Measurements from ENCODE around the gene MTUS2.

DNA sequence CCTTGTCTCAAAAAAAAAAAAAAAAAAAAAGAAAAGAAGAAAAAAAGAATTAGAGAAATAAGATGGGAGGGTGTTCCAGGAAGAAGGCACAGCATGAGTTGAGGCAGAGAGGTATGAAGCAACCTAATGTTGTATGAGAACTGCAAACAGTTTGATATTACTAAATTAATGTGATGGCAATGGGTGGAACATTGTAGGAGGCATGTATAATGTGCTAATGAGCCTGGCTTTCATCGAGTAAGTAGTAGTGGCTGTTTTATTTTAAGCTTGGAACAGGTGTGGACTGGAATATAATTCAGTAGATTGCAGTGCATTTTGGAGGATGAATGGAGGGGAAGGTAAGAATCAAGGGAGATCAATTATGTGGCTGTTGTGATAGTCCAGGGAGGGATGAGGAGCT, 156.1 kb downstream of the MTUS2 start:
- TF ChIP-seq RAD51 (IDR thresholded peaks at IDR 0.05; ENCODE audit: borderline replicate concordance, low read depth), result no peak
- TF ChIP-seq FOXA3 (CRISPR knock-in tag; conservative IDR thresholded peaks at IDR 0.05 in 1 of 2, IDR thresholded peaks at IDR 0.05 in 1 of 2), result no peak
- TF ChIP-seq, protein P1, sequence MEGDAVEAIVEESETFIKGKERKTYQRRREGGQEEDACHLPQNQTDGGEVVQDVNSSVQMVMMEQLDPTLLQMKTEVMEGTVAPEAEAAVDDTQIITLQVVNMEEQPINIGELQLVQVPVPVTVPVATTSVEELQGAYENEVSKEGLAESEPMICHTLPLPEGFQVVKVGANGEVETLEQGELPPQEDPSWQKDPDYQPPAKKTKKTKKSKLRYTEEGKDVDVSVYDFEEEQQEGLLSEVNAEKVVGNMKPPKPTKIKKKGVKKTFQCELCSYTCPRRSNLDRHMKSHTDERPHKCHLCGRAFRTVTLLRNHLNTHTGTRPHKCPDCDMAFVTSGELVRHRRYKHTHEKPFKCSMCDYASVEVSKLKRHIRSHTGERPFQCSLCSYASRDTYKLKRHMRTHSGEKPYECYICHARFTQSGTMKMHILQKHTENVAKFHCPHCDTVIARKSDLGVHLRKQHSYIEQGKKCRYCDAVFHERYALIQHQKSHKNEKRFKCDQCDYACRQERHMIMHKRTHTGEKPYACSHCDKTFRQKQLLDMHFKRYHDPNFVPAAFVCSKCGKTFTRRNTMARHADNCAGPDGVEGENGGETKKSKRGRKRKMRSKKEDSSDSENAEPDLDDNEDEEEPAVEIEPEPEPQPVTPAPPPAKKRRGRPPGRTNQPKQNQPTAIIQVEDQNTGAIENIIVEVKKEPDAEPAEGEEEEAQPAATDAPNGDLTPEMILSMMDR (IDR thresholded peaks at IDR 0.05 in 2 of 3, conservative IDR thresholded peaks at IDR 0.05 in 1 of 3; ENCODE audit: insufficient read depth in 2 of 3, low read depth in 1 of 3, low read length in 3 of 3), result no peak
- TF ChIP-seq, protein P2, sequence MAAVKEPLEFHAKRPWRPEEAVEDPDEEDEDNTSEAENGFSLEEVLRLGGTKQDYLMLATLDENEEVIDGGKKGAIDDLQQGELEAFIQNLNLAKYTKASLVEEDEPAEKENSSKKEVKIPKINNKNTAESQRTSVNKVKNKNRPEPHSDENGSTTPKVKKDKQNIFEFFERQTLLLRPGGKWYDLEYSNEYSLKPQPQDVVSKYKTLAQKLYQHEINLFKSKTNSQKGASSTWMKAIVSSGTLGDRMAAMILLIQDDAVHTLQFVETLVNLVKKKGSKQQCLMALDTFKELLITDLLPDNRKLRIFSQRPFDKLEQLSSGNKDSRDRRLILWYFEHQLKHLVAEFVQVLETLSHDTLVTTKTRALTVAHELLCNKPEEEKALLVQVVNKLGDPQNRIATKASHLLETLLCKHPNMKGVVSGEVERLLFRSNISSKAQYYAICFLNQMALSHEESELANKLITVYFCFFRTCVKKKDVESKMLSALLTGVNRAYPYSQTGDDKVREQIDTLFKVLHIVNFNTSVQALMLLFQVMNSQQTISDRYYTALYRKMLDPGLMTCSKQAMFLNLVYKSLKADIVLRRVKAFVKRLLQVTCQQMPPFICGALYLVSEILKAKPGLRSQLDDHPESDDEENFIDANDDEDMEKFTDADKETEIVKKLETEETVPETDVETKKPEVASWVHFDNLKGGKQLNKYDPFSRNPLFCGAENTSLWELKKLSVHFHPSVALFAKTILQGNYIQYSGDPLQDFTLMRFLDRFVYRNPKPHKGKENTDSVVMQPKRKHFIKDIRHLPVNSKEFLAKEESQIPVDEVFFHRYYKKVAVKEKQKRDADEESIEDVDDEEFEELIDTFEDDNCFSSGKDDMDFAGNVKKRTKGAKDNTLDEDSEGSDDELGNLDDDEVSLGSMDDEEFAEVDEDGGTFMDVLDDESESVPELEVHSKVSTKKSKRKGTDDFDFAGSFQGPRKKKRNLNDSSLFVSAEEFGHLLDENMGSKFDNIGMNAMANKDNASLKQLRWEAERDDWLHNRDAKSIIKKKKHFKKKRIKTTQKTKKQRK (IDR thresholded peaks at IDR 0.05; ENCODE audit: borderline replicate concordance, low read depth, low read length), result no peak
- TF ChIP-seq, protein P3, sequence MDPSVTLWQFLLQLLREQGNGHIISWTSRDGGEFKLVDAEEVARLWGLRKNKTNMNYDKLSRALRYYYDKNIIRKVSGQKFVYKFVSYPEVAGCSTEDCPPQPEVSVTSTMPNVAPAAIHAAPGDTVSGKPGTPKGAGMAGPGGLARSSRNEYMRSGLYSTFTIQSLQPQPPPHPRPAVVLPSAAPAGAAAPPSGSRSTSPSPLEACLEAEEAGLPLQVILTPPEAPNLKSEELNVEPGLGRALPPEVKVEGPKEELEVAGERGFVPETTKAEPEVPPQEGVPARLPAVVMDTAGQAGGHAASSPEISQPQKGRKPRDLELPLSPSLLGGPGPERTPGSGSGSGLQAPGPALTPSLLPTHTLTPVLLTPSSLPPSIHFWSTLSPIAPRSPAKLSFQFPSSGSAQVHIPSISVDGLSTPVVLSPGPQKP (CRISPR knock-in tag; IDR thresholded peaks at IDR 0.05), result no peak
- no peak for TF ChIP-seq NFE2 (IDR thresholded peaks at IDR 0.05; ENCODE audit: low read depth)
- TF ChIP-seq EP300 (IDR thresholded peaks at IDR 0.05; ENCODE audit: low read length), result no peak
- TF ChIP-seq GTF2F1 (IDR thresholded peaks at IDR 0.05; ENCODE audit: low read depth, low read length), result no peak
- no peak for TF ChIP-seq NFRKB (IDR thresholded peaks at IDR 0.05; ENCODE audit: low read depth)
- TF ChIP-seq NR3C1 (CRISPR knock-in tag; IDR thresholded peaks at IDR 0.05), result no peak
- TF ChIP-seq, protein P4, sequence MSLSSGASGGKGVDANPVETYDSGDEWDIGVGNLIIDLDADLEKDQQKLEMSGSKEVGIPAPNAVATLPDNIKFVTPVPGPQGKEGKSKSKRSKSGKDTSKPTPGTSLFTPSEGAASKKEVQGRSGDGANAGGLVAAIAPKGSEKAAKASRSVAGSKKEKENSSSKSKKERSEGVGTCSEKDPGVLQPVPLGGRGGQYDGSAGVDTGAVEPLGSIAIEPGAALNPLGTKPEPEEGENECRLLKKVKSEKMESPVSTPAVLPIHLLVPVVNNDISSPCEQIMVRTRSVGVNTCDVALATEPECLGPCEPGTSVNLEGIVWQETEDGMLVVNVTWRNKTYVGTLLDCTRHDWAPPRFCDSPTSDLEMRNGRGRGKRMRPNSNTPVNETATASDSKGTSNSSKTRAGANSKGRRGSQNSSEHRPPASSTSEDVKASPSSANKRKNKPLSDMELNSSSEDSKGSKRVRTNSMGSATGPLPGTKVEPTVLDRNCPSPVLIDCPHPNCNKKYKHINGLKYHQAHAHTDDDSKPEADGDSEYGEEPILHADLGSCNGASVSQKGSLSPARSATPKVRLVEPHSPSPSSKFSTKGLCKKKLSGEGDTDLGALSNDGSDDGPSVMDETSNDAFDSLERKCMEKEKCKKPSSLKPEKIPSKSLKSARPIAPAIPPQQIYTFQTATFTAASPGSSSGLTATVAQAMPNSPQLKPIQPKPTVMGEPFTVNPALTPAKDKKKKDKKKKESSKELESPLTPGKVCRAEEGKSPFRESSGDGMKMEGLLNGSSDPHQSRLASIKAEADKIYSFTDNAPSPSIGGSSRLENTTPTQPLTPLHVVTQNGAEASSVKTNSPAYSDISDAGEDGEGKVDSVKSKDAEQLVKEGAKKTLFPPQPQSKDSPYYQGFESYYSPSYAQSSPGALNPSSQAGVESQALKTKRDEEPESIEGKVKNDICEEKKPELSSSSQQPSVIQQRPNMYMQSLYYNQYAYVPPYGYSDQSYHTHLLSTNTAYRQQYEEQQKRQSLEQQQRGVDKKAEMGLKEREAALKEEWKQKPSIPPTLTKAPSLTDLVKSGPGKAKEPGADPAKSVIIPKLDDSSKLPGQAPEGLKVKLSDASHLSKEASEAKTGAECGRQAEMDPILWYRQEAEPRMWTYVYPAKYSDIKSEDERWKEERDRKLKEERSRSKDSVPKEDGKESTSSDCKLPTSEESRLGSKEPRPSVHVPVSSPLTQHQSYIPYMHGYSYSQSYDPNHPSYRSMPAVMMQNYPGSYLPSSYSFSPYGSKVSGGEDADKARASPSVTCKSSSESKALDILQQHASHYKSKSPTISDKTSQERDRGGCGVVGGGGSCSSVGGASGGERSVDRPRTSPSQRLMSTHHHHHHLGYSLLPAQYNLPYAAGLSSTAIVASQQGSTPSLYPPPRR (CRISPR knock-in tag; IDR thresholded peaks at IDR 0.05; ENCODE audit: borderline replicate concordance), result no peak
- TF ChIP-seq NFE2L1 (tag; IDR thresholded peaks at IDR 0.05; ENCODE audit: borderline replicate concordance, low read depth), result no peak

All from K562 (cell line).